OCI-LY3 (cell line): ENCODE data around the gene COMMD10.

Experiments
- H2AFZ ChIP-seq: fragments of 200-600, 300-600 bp; shearing (Covaris generic); 2 replicates; pipeline ENCODE4 v1.6.0; 2014; ENCODE audit warnings: antibody characterized with exemption, low read depth, low read length
- H3K27ac ChIP-seq: fragments of 200-600, 300-600 bp; sonication (generic); 2 replicates; pipeline ENCODE4 v1.5.1; 2014; ENCODE audit warnings: mild to moderate bottlenecking, low read length, moderate library complexity, mixed read lengths
- H3K27me3 ChIP-seq: fragments of 200-600, 300-600 bp; sonication (generic); 2 replicates; pipeline ENCODE4 v1.6.1; 2014; ENCODE audit warnings: low read depth, low read length, mixed read lengths
- H3K36me3 ChIP-seq: fragments of 200-600, 300-600 bp; sonication (generic); replicated peaks from 2 replicates; pipeline ENCODE3; 2014; ENCODE audit warnings: low read depth, low read length, mixed read lengths
- H3K4me1 ChIP-seq: fragments of 300-600, 200-600 bp; sonication (generic); 2 replicates; pipeline ENCODE4 v1.6.1; 2014; ENCODE audit warnings: low read length, mixed read lengths
- H3K4me2 ChIP-seq: fragments of 200-600, 300-600 bp; sonication (generic); 2 replicates; pipeline ENCODE4 v1.6.1; 2014; ENCODE audit warnings: low read length, mixed read lengths
- H3K4me3 ChIP-seq: fragments of 300-600, 200-600 bp; sonication (generic); 2 replicates; pipeline ENCODE4 v1.5.1; 2014; ENCODE audit warnings: antibody characterized with exemption, mild to moderate bottlenecking, low read length, moderate library complexity
- H3K79me2 ChIP-seq: fragments of 300-600, 200-600 bp; shearing (Covaris generic); 2 replicates; pipeline ENCODE4 v1.6.1; 2014; ENCODE audit warnings: mild to moderate bottlenecking, low read length, mixed read lengths
- H3K9ac ChIP-seq: fragments of 300-600, 200-600 bp; shearing (Covaris generic); 2 replicates; pipeline ENCODE4 v1.6.0; 2014; ENCODE audit warnings: mild to moderate bottlenecking, low read length, moderate library complexity
- H3K9me3 ChIP-seq: fragments of 200-600, 300-600 bp; shearing (Covaris generic); 2 replicates; pipeline ENCODE4 v1.6.1; 2014; ENCODE audit warnings: low read length, mixed read lengths; ENCODE audit not compliant: insufficient read depth
- H4K20me1 ChIP-seq: fragments of 200-600, 300-600 bp; sonication (generic); 2 replicates; pipeline ENCODE4 v1.6.1; 2016; ENCODE audit warnings: low read length, mixed read lengths; ENCODE audit not compliant: insufficient read depth
- EZH2phosphoT487 ChIP-seq: fragments of 200-600 bp; shearing (Covaris generic); IDR thresholded peaks from 2 replicates; pipeline ENCODE4 v1.6.1; 2018; ENCODE audit warnings: antibody characterized with exemption, mixed run types, low read depth
- TF ChIP-seq, protein P1 (sequence below): fragments of 200-600, 300-600 bp; sonication (generic); IDR thresholded peaks from 2 replicates; pipeline ENCODE4 v1.5.1; 2014; ENCODE audit warnings: antibody characterized with exemption, low read length, low read depth

Gene COMMD10

GRCh38 chr5:116145416-116145815, 60.6 kb downstream of the COMMD10 start:
- H3K27me3 ChIP-seq = no peaks in the 10 kb centered on the region
- no peak overlapping the region for H3K4me3 ChIP-seq
- H3K36me3 ChIP-seq = no peaks in the 10 kb centered on the region
- H3K9ac ChIP-seq = no peak overlapping the region
- no peak overlapping the region for H2AFZ ChIP-seq
- TF ChIP-seq, protein P1, sequence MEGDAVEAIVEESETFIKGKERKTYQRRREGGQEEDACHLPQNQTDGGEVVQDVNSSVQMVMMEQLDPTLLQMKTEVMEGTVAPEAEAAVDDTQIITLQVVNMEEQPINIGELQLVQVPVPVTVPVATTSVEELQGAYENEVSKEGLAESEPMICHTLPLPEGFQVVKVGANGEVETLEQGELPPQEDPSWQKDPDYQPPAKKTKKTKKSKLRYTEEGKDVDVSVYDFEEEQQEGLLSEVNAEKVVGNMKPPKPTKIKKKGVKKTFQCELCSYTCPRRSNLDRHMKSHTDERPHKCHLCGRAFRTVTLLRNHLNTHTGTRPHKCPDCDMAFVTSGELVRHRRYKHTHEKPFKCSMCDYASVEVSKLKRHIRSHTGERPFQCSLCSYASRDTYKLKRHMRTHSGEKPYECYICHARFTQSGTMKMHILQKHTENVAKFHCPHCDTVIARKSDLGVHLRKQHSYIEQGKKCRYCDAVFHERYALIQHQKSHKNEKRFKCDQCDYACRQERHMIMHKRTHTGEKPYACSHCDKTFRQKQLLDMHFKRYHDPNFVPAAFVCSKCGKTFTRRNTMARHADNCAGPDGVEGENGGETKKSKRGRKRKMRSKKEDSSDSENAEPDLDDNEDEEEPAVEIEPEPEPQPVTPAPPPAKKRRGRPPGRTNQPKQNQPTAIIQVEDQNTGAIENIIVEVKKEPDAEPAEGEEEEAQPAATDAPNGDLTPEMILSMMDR = no peak
- TF ChIP-seq EZH2phosphoT487 = no peak
- H3K4me2 ChIP-seq = no peak overlapping the region
- no peak overlapping the region for H3K27ac ChIP-seq
- no peaks in the 10 kb centered on the region for H3K9me3 ChIP-seq
- no peaks in the 10 kb centered on the region for H4K20me1 ChIP-seq
- H3K79me2 ChIP-seq = no peaks in the 10 kb centered on the region
- no peaks in the 10 kb centered on the region for H3K4me1 ChIP-seq

- no peak overlapping the region for H3K9ac ChIP-seq
- H3K79me2 ChIP-seq = no peaks in the 10 kb centered on the region
- no peaks in the 10 kb centered on the region for H4K20me1 ChIP-seq
- H3K4me2 ChIP-seq = no peak overlapping the region
- H3K36me3 ChIP-seq = no peaks in the 10 kb centered on the region
- no peaks in the 10 kb centered on the region for H3K27me3 ChIP-seq
- H3K9me3 ChIP-seq = no peaks in the 10 kb centered on the region
- no peak overlapping the region for H2AFZ ChIP-seq
- H3K27ac ChIP-seq = no peak overlapping the region
- no peaks in the 10 kb centered on the region for H3K4me1 ChIP-seq
- TF ChIP-seq EZH2phosphoT487 = no peak
- TF ChIP-seq, protein P1 = no peak
- no peak overlapping the region for H3K4me3 ChIP-seq
Measured at GRCh38 chr5:116152169-116152568, 67.3 kb downstream of the COMMD10 start.

GRCh38 chr5:116153687-116154174, 68.9 kb downstream of the COMMD10 start:
- Histone ChIP-seq H3K4me3 (no peak overlapping the region), H3K4me2 (no peak overlapping the region), H2AFZ (no peak overlapping the region), H3K9ac (no peak overlapping the region), H3K79me2 (no peaks in the 10 kb centered on the region), H3K9me3 (no peaks in the 10 kb centered on the region), H3K27me3 (no peaks in the 10 kb centered on the region), H3K27ac (no peak overlapping the region), H3K36me3 (no peaks in the 10 kb centered on the region), H3K4me1 (peaks cover under 1% of the 10 kb centered on the region), H4K20me1 (no peaks in the 10 kb centered on the region)
- no peak for TF ChIP-seq EZH2phosphoT487
- TF ChIP-seq, protein P1 = no peak

DNA sequence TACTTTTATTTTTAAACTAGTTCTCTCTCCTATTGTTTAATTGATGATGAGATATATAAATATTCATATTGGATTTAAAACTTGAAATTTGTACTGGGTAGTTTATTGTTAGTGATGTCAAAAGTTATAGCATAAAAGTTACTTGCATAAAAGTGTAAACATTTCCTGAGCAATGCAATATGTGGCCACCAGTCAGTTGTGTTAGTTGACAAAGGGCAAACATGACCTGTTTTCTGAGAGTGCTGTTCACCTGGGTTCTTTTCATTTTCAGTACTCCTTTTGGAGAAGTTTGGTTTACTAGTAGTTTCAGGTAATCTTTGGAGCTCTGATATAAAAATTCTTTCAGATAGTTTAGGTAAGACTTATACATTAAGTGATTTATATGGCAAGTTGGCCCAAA, 69.4 kb downstream of the COMMD10 start:
- no peaks in the 10 kb centered on the region for H3K79me2 ChIP-seq
- no peak overlapping the region for H3K27ac ChIP-seq
- no peaks in the 10 kb centered on the region for H3K9me3 ChIP-seq
- peaks cover 6% of the 10 kb centered on the region for H3K4me1 ChIP-seq
- no peaks in the 10 kb centered on the region for H3K36me3 ChIP-seq
- H3K4me3 ChIP-seq = no peak overlapping the region
- TF ChIP-seq, protein P1 = no peak
- TF ChIP-seq EZH2phosphoT487 = no peak
- no peak overlapping the region for H2AFZ ChIP-seq
- H3K27me3 ChIP-seq = no peaks in the 10 kb centered on the region
- no peak overlapping the region for H3K9ac ChIP-seq
- no peak overlapping the region for H3K4me2 ChIP-seq
- peaks cover 2% of the 10 kb centered on the region; the same call in 1 of the 2 replicates for H4K20me1 ChIP-seq
